ENCODE results near the gene CEMIP. TPM values are rescaled to one million over a fixed set of nuclear protein-coding genes. Genes with fewer than 3 reads are reported as not detected.

The CEMIP gene
- total RNA-seq, 1 donor from 2014 or later: 0.52 TPM

- no peak overlapping the region for H3K9ac ChIP-seq (ENCODE audit: low read depth in 1 of 3, low read length in 3 of 3)
- no peak overlapping the region for H3K4me3 ChIP-seq (ENCODE audit: low read length in 3 of 3)
- H3K27me3 ChIP-seq (ENCODE audit: control insufficient read depth in 3 of 3, insufficient read depth in 3 of 3, low read length in 3 of 3): no peaks in the 10 kb centered on the region
- peaks cover 9 to 13% (median 11%) of the 10 kb centered on the region in 3 donors for H3K4me1 ChIP-seq (ENCODE audit: control insufficient read depth in 3 of 3, insufficient read depth in 3 of 3, low read length in 3 of 3)
- no peaks in the 10 kb centered on the region for H3K9me3 ChIP-seq (ENCODE audit: control insufficient read depth in 3 of 3, low read length in 3 of 3)
- no peak overlapping the region for H3K27ac ChIP-seq (ENCODE audit: low read depth, low read length)
- H3K36me3 ChIP-seq (ENCODE audit: control insufficient read depth in 3 of 3, insufficient read depth in 3 of 3, low read length in 3 of 3): peaks cover 28 to 55% (median 48%) of the 10 kb centered on the region in 3 donors
Measured at GRCh38 chr15:80945605-80946004, 166.4 kb downstream of the CEMIP start.

- Histone ChIP-seq H3K4me1 (ENCODE audit: control insufficient read depth in 3 of 3, insufficient read depth in 3 of 3, low read length in 3 of 3) (peaks cover 9 to 13% (median 11%) of the 10 kb centered on the region in 3 donors), H3K9ac (ENCODE audit: low read depth in 1 of 3, low read length in 3 of 3) (no peak overlapping the region), H3K27ac (ENCODE audit: low read depth, low read length) (no peak overlapping the region), H3K9me3 (ENCODE audit: control insufficient read depth in 3 of 3, low read length in 3 of 3) (no peaks in the 10 kb centered on the region), H3K4me3 (ENCODE audit: low read length in 3 of 3) (no peak overlapping the region), H3K36me3 (ENCODE audit: control insufficient read depth in 3 of 3, insufficient read depth in 3 of 3, low read length in 3 of 3) (peaks cover 24 to 58% (median 54%) of the 10 kb centered on the region in 3 donors), H3K27me3 (ENCODE audit: control insufficient read depth in 3 of 3, insufficient read depth in 3 of 3, low read length in 3 of 3) (no peaks in the 10 kb centered on the region)
Measured at GRCh38 chr15:80946576-80946975, 167.4 kb downstream of the CEMIP start.

DNA sequence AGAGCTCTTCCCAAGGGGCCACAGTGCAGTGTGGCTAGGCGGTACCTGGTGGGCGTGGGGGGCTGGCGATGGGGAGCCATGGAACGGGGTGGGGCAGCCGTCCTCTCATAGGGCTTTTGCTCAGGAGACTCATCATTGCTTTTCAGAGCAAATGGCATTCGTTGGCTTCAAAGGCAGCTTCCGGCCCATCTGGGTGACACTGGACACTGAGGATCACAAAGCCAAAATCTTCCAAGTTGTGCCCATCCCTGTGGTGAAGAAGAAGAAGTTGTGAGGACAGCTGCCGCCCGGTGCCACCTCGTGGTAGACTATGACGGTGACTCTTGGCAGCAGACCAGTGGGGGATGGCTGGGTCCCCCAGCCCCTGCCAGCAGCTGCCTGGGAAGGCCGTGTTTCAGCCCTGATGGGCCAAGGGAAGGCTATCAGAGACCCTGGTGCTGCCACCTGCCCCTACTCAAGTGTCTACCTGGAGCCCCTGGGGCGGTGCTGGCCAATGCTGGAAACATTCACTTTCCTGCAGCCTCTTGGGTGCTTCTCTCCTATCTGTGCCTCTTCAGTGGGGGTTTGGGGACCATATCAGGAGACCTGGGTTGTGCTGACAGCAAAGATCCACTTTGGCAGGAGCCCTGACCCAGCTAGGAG is 169.6 kb downstream of the CEMIP start:
- no peak overlapping the region for H3K9ac ChIP-seq (ENCODE audit: low read depth in 1 of 3, low read length in 3 of 3)
- no peak overlapping the region for H3K27ac ChIP-seq (ENCODE audit: low read depth, low read length)
- H3K4me3 ChIP-seq (ENCODE audit: low read length in 3 of 3): no peak overlapping the region
- peaks cover 24 to 65% (median 64%) of the 10 kb centered on the region in 3 donors for H3K36me3 ChIP-seq (ENCODE audit: control insufficient read depth in 3 of 3, insufficient read depth in 3 of 3, low read length in 3 of 3)
- H3K9me3 ChIP-seq (ENCODE audit: control insufficient read depth in 3 of 3, low read length in 3 of 3): no peaks in the 10 kb centered on the region
- H3K27me3 ChIP-seq (ENCODE audit: control insufficient read depth in 3 of 3, insufficient read depth in 3 of 3, low read length in 3 of 3): no peaks in the 10 kb centered on the region
- H3K4me1 ChIP-seq (ENCODE audit: control insufficient read depth in 3 of 3, insufficient read depth in 3 of 3, low read length in 3 of 3): peaks cover 0 to under 1% (median 0%) of the 10 kb centered on the region in 3 donors

DNA sequence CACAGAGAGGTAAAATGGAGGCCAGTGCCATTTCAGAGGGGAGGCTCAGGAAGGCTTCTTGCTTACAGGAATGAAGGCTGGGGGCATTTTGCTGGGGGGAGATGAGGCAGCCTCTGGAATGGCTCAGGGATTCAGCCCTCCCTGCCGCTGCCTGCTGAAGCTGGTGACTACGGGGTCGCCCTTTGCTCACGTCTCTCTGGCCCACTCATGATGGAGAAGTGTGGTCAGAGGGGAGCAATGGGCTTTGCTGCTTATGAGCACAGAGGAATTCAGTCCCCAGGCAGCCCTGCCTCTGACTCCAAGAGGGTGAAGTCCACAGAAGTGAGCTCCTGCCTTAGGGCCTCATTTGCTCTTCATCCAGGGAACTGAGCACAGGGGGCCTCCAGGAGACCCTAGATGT is 170.6 kb downstream of the CEMIP start:
- H3K9me3 ChIP-seq (ENCODE audit: control insufficient read depth in 3 of 3, low read length in 3 of 3): no peaks in the 10 kb centered on the region
- H3K9ac ChIP-seq (ENCODE audit: low read depth in 1 of 3, low read length in 3 of 3): no peak overlapping the region
- peaks cover 26 to 65% (median 64%) of the 10 kb centered on the region in 3 donors for H3K36me3 ChIP-seq (ENCODE audit: control insufficient read depth in 3 of 3, insufficient read depth in 3 of 3, low read length in 3 of 3)
- no peaks in the 10 kb centered on the region for H3K27me3 ChIP-seq (ENCODE audit: control insufficient read depth in 3 of 3, insufficient read depth in 3 of 3, low read length in 3 of 3)
- no peaks in the 10 kb centered on the region for H3K4me1 ChIP-seq (ENCODE audit: control insufficient read depth in 3 of 3, insufficient read depth in 3 of 3, low read length in 3 of 3)
- no peak overlapping the region for H3K4me3 ChIP-seq (ENCODE audit: low read length in 3 of 3)
- H3K27ac ChIP-seq (ENCODE audit: low read depth, low read length): no peak overlapping the region

GRCh38 chr15:80950291-80951078 is 171.3 kb downstream of the CEMIP start:
- H3K4me3 ChIP-seq (ENCODE audit: low read length in 3 of 3): no peak overlapping the region
- no peaks in the 10 kb centered on the region for H3K4me1 ChIP-seq (ENCODE audit: control insufficient read depth in 3 of 3, insufficient read depth in 3 of 3, low read length in 3 of 3)
- H3K27me3 ChIP-seq (ENCODE audit: control insufficient read depth in 3 of 3, insufficient read depth in 3 of 3, low read length in 3 of 3): no peaks in the 10 kb centered on the region
- no peaks in the 10 kb centered on the region for H3K9me3 ChIP-seq (ENCODE audit: control insufficient read depth in 3 of 3, low read length in 3 of 3)
- H3K27ac ChIP-seq (ENCODE audit: low read depth, low read length): no peak overlapping the region
- H3K36me3 ChIP-seq (ENCODE audit: control insufficient read depth in 3 of 3, insufficient read depth in 3 of 3, low read length in 3 of 3): peaks cover 26 to 61% (median 61%) of the 10 kb centered on the region in 3 donors
- no peak overlapping the region for H3K9ac ChIP-seq (ENCODE audit: low read depth in 1 of 3, low read length in 3 of 3)

DNA sequence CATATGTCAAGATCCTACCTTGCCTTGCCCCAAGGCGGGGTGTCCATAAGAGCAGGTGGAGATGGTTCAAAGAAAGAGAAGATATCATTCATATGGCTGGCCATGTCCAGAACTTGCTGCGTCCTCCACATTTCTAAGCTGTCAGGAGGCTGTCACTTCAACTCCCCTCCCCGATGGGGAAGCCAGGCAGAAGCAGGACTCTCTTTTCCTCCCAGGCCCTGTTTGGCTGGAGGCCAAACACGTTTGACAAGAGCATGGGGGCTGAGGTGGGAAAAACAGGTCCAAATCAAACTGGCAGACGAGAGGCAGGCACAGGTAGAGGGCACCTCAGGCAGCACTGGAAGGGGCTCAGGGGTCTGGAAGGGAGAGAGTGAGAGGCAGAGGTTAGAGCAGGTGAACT is 172.8 kb downstream of the CEMIP start:
- no peaks in the 10 kb centered on the region for H3K27me3 ChIP-seq (ENCODE audit: control insufficient read depth in 3 of 3, insufficient read depth in 3 of 3, low read length in 3 of 3)
- H3K27ac ChIP-seq (ENCODE audit: low read depth, low read length): no peak overlapping the region
- no peak overlapping the region for H3K4me3 ChIP-seq (ENCODE audit: low read length in 3 of 3)
- H3K9me3 ChIP-seq (ENCODE audit: control insufficient read depth in 3 of 3, low read length in 3 of 3): no peaks in the 10 kb centered on the region
- H3K4me1 ChIP-seq (ENCODE audit: control insufficient read depth in 3 of 3, insufficient read depth in 3 of 3, low read length in 3 of 3): no peaks in the 10 kb centered on the region
- H3K9ac ChIP-seq (ENCODE audit: low read depth in 1 of 3, low read length in 3 of 3): no peak overlapping the region
- H3K36me3 ChIP-seq (ENCODE audit: control insufficient read depth in 3 of 3, insufficient read depth in 3 of 3, low read length in 3 of 3): peaks cover 21 to 52% (median 49%) of the 10 kb centered on the region in 3 donors

- Histone ChIP-seq H3K36me3 (ENCODE audit: control insufficient read depth in 3 of 3, insufficient read depth in 3 of 3, low read length in 3 of 3) (peaks cover 13 to 39% (median 36%) of the 10 kb centered on the region in 3 donors), H3K4me3 (ENCODE audit: low read length in 3 of 3) (no peak overlapping the region), H3K27me3 (ENCODE audit: control insufficient read depth in 3 of 3, insufficient read depth in 3 of 3, low read length in 3 of 3) (no peaks in the 10 kb centered on the region), H3K9ac (ENCODE audit: low read depth in 1 of 3, low read length in 3 of 3) (no peak overlapping the region), H3K9me3 (ENCODE audit: control insufficient read depth in 3 of 3, low read length in 3 of 3) (no peaks in the 10 kb centered on the region), H3K27ac (ENCODE audit: low read depth, low read length) (no peak overlapping the region), H3K4me1 (ENCODE audit: control insufficient read depth in 3 of 3, insufficient read depth in 3 of 3, low read length in 3 of 3) (no peaks in the 10 kb centered on the region)
Measured at GRCh38 chr15:80953001-80953952, 174.1 kb downstream of the CEMIP start.

GRCh38 chr15:80953953-80954778 is 175.0 kb downstream of the CEMIP start:
- Histone ChIP-seq H3K9me3 (ENCODE audit: control insufficient read depth in 3 of 3, low read length in 3 of 3) (no peaks in the 10 kb centered on the region), H3K27me3 (ENCODE audit: control insufficient read depth in 3 of 3, insufficient read depth in 3 of 3, low read length in 3 of 3) (no peaks in the 10 kb centered on the region), H3K9ac (ENCODE audit: low read depth in 1 of 3, low read length in 3 of 3) (no peak overlapping the region), H3K36me3 (ENCODE audit: control insufficient read depth in 3 of 3, insufficient read depth in 3 of 3, low read length in 3 of 3) (peaks cover 13 to 39% (median 35%) of the 10 kb centered on the region in 3 donors), H3K4me3 (ENCODE audit: low read length in 3 of 3) (no peak overlapping the region), H3K4me1 (ENCODE audit: control insufficient read depth in 3 of 3, insufficient read depth in 3 of 3, low read length in 3 of 3) (no peaks in the 10 kb centered on the region), H3K27ac (ENCODE audit: low read depth, low read length) (no peak overlapping the region)
